DLD1 (cell line): Measurements from ENCODE around the gene DGKI.

Experiments used
- in situ Hi-C: cut with HindIII; loops from 2 replicates; pipeline ENCODE4 v1.10.0; 2017; ENCODE audit warnings: low sequenced_read_pairs

Gene DGKI

DNA sequence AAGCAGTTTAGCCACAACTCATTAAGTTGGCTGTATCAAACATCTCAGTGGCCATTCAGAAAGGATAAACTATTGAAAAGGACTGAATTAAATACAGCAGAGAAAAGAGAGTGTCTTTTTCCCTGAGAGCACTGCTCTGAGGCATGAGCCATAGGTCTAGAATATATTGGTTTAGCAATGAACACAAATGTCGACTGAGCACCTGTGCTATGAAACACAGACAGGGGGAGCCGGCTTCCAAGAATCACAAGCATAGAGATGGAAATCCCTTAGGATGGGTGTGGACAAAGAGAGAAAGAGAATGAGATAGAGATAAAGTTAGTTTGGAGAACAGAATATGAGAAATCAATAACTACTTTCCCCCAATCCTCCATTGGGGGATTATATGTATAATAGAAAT, 54.8 kb downstream of the DGKI start:
- in situ Hi-C loops = no loop called here

GRCh38 chr7:137790828-137791227, 55.9 kb downstream of the DGKI start:
- in situ Hi-C loops = no loop called here

DNA sequence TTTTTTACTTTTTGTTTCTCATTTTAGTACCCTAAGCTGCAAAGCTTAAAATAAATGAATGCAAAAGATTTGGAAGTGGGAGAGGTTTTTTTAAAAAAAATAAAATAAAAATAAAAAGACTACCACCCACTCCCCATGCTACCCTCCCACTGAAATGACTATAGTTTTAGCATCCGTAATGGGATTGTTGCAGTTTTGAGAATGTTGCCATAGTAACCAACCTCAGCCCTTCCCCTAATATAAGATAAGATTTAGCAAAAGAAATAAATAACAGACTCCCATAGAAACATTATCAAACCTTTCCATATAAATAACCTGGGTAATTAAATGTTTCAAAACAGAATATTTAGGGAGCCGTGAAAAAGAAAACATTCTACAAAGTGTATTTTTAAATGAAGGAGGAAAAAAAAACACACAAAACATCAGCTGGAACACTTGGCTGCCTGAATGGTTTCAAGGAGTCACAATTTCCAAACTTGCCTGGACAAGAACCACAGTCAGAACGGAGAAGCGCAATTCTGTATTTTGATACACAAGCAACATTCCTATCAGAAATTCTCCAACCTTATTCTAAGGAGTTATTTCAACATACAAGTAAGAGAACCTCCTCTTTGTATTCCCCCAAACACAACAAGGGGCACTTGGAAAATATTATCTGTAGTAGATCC, 57.4 kb downstream of the DGKI start:
- in situ Hi-C loops = no loop called here

DNA sequence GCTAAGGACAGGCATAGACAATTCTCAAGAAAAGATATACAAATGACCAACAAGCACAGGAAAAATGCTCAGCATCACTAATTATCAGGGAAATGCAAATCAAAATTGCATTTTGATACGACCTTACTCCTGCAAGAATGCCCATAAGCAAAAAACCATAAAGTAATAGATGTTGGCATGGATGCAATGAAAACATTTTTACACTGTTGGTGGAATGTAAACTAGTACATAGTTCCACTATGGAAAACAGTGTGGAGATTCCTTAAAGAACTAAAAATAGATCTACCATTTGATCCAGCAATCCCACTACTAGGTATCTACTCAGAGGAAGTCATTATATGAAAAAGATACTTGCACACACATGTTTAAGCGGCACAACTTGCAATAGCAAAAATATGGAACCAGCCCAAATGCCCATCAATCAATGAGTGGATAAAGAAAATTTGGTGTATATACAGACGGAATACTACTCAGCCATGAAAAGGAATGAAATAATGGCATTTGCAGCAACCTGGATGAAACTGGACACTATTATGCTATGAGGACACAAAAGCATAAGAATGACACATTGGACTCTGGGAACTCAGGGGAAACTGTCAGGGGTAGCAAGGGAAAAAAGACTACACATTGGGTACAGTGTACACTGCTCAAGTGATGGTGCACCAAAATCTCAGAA, 59.3 kb downstream of the DGKI start:
- in situ Hi-C loops = no loop called here

GRCh38 chr7:137778511-137778910, 68.3 kb downstream of the DGKI start:
- in situ Hi-C loops = no loop called here

- in situ Hi-C loops = no loop called here
Observed at GRCh38 chr7:137774793-137775201, 72.0 kb downstream of the DGKI start.

DNA sequence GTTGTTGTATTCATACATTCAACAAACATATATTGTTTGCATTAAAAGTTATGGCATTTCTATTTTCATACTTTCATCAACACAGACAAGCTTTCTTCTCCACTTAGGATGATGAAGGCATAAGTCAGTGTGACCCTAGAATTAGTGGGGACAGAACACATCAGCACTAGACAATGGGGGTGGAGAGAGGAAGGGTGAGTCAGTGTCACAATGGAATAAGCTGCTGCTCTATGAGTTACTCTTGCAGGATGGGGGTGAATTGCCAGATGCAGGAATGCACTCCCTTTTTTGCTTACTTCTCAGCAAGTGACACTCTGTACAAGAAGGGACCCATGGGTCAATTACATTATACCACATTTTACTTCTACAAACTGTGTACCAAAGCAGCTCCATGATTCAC, 74.0 kb downstream of the DGKI start:
- in situ Hi-C loops = no loop called here

DNA sequence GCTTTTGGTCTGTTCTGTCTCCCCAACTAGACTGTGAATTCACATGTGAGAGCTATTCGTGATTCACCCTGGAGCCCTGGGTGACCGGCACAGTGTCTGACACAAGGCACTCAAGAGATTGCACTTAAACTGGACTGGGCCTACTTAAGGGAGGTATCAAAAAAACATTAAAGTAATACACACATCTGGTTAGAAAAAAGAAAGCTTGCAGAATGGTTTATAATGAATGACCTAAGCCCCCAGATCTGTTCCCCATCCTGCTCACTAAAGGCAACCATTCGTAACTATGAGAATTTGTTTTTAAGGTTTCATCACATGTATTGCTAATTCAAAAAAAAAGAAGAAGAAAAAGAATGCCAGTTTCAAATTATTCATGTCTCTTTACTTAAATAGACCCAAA, 74.5 kb downstream of the DGKI start:
- in situ Hi-C loops = no loop called here

DNA sequence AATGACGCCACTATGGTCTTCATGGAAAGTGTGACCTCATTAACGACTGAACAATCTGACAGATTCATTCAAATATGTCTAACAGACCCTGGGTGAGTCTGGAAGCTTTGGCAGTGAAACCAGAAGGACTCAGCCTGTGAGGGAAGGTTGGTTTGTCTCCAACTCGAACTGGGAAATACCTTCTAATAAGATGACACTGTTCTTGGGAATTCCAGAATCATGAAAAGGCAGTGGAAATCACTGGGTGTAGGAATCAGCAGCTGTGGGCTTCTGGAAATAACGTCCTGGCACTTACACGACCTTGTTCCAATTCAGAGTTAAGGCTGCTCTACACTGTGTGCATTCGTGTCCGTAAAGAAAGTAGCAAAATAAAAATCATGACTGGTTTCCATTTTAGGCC, 75.1 kb downstream of the DGKI start:
- in situ Hi-C loops = no loop called here

DNA sequence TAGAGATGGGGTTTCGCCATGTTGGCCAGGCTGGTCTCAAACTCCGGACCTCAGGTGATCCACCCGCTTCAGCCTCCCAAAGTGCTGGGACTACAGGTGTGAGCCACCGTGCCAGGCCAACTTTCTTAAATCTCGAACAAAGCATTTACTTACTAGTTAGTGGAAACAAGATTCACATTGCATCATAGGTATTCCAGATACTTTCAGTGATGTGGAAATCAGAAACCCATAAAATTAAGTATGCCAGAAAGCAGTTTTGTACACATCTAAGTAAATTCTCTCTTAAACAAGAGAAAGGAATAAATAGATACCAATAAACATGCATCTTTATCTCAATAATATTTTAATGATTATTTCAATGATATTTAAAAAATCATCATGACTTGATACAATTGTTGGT, 75.5 kb downstream of the DGKI start:
- in situ Hi-C loops = no loop called here

DNA sequence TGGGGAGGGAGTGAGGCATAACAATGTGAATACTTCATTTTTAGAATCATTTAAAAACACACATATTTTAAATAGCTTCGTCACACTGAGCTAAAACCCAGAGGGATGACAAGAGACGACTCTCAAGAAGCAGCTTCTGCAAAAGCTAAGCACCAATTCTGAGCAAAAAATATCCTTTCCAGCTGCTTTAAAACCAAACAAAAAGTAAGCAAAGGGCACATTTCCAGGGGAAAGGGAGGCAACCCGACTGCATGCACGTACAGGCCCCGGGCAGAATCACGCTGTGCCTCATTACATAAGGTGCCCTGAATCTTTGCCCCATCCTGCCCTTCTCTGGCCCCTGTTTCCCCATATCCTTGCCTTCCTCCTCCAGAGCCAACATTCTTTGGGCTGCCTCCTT, 78.4 kb downstream of the DGKI start:
- in situ Hi-C loops = no loop called here

DNA sequence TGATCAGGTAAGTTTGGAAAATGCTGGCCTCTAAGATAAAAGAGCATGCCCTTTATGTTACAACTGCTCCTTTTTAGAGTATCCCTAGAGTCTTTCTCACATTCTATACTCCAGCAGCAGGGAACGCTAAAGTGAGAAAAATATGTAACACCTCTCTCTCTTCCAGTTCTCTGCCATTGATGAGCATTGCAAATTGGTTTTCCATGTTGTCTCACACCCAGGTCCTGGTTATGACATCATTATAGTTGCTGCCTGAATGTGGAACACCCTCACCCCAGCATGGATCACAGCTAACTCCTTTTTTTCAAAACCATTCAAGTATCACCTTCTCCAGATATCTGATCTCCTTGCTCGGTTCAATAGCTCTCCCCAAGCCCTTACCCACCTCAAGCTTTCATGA, 84.4 kb downstream of the DGKI start:
- in situ Hi-C loops = no loop called here

DNA sequence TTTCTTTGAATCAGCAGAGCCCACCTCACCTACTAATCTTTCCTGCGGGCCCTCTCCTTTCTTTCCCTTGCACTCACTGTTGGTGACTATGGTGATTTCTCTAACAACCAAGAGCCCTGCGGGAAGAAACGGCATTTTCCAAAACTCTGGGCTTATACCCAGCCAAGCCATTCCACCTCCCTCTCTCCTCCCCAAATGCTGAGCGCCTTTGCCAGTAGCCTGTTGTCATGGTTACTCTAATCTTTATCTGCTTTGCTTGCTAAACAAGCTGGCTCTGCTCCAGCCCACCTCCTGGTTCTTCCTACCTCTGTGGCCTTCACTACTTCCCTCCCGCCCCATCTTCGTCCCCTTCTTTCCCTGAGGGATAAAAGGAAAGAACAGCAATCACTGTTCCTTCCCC, 86.7 kb downstream of the DGKI start:
- in situ Hi-C loops = no loop called here

DNA sequence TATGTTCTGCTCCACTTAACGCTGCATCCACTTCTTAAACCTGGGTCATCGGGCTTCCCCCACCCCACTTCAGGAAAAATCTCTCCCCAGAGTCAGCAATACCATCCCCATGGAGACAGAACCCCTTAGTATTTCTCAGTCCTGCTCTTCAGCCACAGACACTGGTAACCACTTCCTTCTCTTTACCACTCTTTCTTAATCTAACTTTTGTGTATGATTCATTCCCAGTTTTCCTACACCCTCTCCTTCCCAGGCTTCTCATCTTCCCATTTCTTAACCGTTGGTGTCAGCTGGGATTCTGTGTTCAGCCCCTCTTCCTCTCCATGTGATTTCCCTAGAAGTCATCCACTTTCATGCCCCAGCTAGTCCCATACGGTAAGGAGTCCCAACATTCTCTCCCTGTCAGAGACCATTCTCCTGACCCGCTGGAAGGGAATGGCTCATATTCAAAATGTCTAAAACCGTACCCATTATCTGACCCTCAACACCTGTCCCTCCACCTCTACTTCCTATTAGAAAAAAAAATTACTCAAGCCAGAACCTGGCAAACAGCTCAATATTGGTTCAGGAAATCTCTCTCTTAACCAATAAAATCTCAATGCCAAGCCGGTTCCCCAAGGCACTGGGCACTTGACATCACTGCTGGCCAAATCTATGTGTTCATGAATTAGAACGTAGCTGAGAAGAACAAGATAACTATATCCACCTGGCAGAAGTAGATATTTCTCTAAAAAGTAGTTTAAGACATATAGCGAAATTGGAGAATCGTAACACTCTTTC, 89.4 kb downstream of the DGKI start:
- in situ Hi-C loops = no loop called here

DNA sequence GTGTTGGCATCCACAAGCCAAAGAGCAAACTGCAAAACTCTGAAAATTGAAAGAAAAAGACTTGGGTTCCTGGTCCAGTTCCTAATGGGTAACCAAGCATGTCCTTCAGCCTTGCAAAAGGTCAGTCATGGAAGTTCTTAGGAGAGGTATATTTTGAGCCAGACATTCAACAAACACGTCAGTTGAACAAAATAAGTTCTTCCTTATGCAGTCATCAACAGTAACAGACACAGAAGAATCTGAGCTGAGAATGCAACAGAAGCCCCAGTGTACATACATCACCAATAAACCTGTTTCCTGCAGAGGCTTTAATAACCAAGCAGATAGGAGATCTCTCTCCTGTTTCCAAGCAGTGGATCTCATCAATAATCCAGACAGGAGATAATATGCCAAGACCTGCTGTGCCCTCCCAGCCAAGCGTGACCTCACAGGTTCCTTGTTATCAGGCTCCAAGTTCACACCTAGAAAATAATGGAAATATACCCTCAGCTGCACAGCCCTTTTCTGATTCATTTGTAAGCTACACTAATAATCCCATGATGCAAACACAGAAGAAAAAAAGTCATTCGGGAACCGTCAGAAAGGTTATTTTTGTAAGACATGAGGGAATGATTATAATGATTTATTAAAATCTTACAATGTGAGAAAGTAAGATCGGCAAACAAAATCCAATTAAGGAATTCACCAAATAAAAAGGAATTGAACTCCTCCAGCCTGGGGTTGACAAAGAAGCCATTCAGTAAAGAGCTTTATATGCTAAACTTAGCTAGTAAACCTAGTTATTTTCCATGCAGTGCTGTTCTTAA, 90.7 kb downstream of the DGKI start:
- in situ Hi-C loops = no loop called here

- in situ Hi-C loops = no loop called here
Observed at GRCh38 chr7:137755427-137755826, 91.3 kb downstream of the DGKI start.

- in situ Hi-C loops = no loop called here
Observed at GRCh38 chr7:137753948-137754851, 92.6 kb downstream of the DGKI start.

- in situ Hi-C loops = no loop called here
Observed at GRCh38 chr7:137753575-137753947, 93.2 kb downstream of the DGKI start.

GRCh38 chr7:137753067-137753466, 93.7 kb downstream of the DGKI start:
- in situ Hi-C loops = no loop called here

- in situ Hi-C loops = no loop called here
Observed at GRCh38 chr7:137751361-137752009, 95.3 kb downstream of the DGKI start.
